SK-N-SH treated with all-trans-retinoic acid at 6 μM for 48 hours (cell line): ENCODE results near the gene RNPEPL1.

Source experiments
- BACH2 ChIP-seq: fragments of 250-450 bp; sonication (Bioruptor Pico); IDR thresholded peaks from 2 replicates; pipeline ENCODE4 v1.9.0; 2021; ENCODE audit warnings: mild to moderate bottlenecking, borderline replicate concordance
- CSDC2 ChIP-seq: fragments of 250-450 bp; sonication (Bioruptor Pico); IDR thresholded peaks from 2 replicates; pipeline ENCODE4 v1.5.0; 2020; ENCODE audit warnings: mild to moderate bottlenecking, moderate library complexity
- CSRNP3 ChIP-seq: fragments of 250-450 bp; sonication (Bioruptor Pico); IDR thresholded peaks from 2 replicates; pipeline ENCODE4 v1.5.1; 2021; ENCODE audit warnings: mild to moderate bottlenecking, moderate library complexity
- ESRRG ChIP-seq: fragments of 250-450 bp; sonication (Bioruptor Pico); IDR thresholded peaks from 2 replicates; pipeline ENCODE4 v1.6.1; 2021; ENCODE audit warnings: mild to moderate bottlenecking
- PATZ1 ChIP-seq: fragments of 250-450 bp; sonication (Bioruptor Pico); IDR thresholded peaks from 2 replicates; pipeline ENCODE4 v1.8.0; 2020; ENCODE audit warnings: mild to moderate bottlenecking, moderate library complexity, borderline replicate concordance
- SNAI2 ChIP-seq: fragments of 250-450 bp; sonication (Bioruptor Pico); IDR thresholded peaks from 2 replicates; pipeline ENCODE4 v1.5.0; 2020; ENCODE audit warnings: mild to moderate bottlenecking, moderate library complexity
- TCF4 ChIP-seq: fragments of 250-450 bp; sonication (Bioruptor Pico); IDR thresholded peaks from 2 replicates; pipeline ENCODE4 v1.8.0; 2021; ENCODE audit warnings: mild to moderate bottlenecking, moderate library complexity, borderline replicate concordance
- TOX ChIP-seq: fragments of 250-450 bp; sonication (Bioruptor Pico); IDR thresholded peaks from 2 replicates; pipeline ENCODE4 v1.8.0; 2021; ENCODE audit warnings: mild to moderate bottlenecking, moderate library complexity, borderline replicate concordance
- TSHZ2 ChIP-seq: fragments of 250-450 bp; sonication (Bioruptor Pico); IDR thresholded peaks from 2 replicates; pipeline ENCODE4 v1.5.0; 2020; ENCODE audit warnings: mild to moderate bottlenecking, moderate library complexity
- ZFP3 ChIP-seq: fragments of 250-450 bp; sonication (Bioruptor Pico); IDR thresholded peaks from 2 replicates; pipeline ENCODE4 v1.5.0; 2020; ENCODE audit warnings: mild to moderate bottlenecking, moderate library complexity
- ZFP30 ChIP-seq: fragments of 450-650 bp; formaldehyde crosslinking; IDR thresholded peaks from 2 replicates; pipeline ENCODE4 v1.5.0; 2022; ENCODE audit warnings: mild to moderate bottlenecking, moderate library complexity
- ZNF565 ChIP-seq: fragments of 450-650 bp; formaldehyde crosslinking; conservative IDR thresholded peaks from 2 replicates; pipeline ENCODE4 v1.5.0; 2020; ENCODE audit warnings: low read depth, mild to moderate bottlenecking, moderate library complexity
- ZNF70 ChIP-seq: fragments of 450-650 bp; formaldehyde crosslinking; IDR thresholded peaks from 2 replicates; pipeline ENCODE4 v1.5.0; 2020; ENCODE audit warnings: mild to moderate bottlenecking, moderate library complexity
- ZNF8 ChIP-seq: fragments of 450-650 bp; formaldehyde crosslinking; IDR thresholded peaks from 2 replicates; pipeline ENCODE4 v1.5.0; 2020; ENCODE audit warnings: mild to moderate bottlenecking, moderate library complexity

GRCh38 chr2:240579071-240579762, 10.9 kb downstream of the RNPEPL1 start:
- TF ChIP-seq TCF4 (CRISPR knock-in tag) (no peak), PATZ1 (CRISPR knock-in tag) (no peak), ZNF8 (no peak), TSHZ2 (CRISPR knock-in tag) (no peak), ZFP30 (CRISPR knock-in tag) (no peak), ZNF565 (CRISPR knock-in tag) (no peak), TOX (CRISPR knock-in tag) (no peak), ZNF70 (CRISPR knock-in tag) (no peak), ESRRG (CRISPR knock-in tag) (no peak), CSDC2 (CRISPR knock-in tag) (no peak), SNAI2 (CRISPR knock-in tag) (no peak), CSRNP3 (CRISPR knock-in tag) (no peak), ZFP3 (CRISPR knock-in tag) (no peak), BACH2 (CRISPR knock-in tag) (no peak)
